HG03095 (cell line): Measurements from ENCODE around the gene ZNF148.

Source experiments
- ATAC-seq: cut with Tn5 transposase; IDR thresholded peaks from one replicate; pipeline ENCODE4 v1.9.1; 2021; ENCODE audit warnings: moderate library complexity; ENCODE audit not compliant: unreplicated experiment

ZNF148 gene

GRCh38 chr3:125289429-125289981 is 85.6 kb downstream of the ZNF148 start:
- ATAC-seq: no peak

GRCh38 chr3:125287248-125287647 is 87.9 kb downstream of the ZNF148 start:
- no peak for ATAC-seq

GRCh38 chr3:125281381-125281780 is 93.7 kb downstream of the ZNF148 start:
- no peak for ATAC-seq

GRCh38 chr3:125280668-125281361 is 94.3 kb downstream of the ZNF148 start:
- ATAC-seq: no peak

- ATAC-seq: no peak
Measured at GRCh38 chr3:125278155-125278554, 97.0 kb downstream of the ZNF148 start.

GRCh38 chr3:125271127-125271526 is 104.0 kb downstream of the ZNF148 start:
- ATAC-seq: no peak

GRCh38 chr3:125267460-125267859 is 107.7 kb downstream of the ZNF148 start:
- ATAC-seq: no peak

GRCh38 chr3:125266971-125267370 is 108.2 kb downstream of the ZNF148 start:
- ATAC-seq: no peak

GRCh38 chr3:125262161-125262560 is 113.0 kb downstream of the ZNF148 start:
- ATAC-seq: no peak

GRCh38 chr3:125261031-125261430 is 114.1 kb downstream of the ZNF148 start:
- no peak for ATAC-seq

- ATAC-seq: no peak
Measured at GRCh38 chr3:125260158-125260557, 115.0 kb downstream of the ZNF148 start.

- no peak for ATAC-seq
Measured at GRCh38 chr3:125257536-125257935, 117.6 kb downstream of the ZNF148 start.

GRCh38 chr3:125256675-125257074 is 118.5 kb downstream of the ZNF148 start:
- no peak for ATAC-seq

GRCh38 chr3:125250973-125251372 is 124.2 kb downstream of the ZNF148 start:
- ATAC-seq: no peak

- ATAC-seq: no peak
Measured at GRCh38 chr3:125246237-125246636, 128.9 kb downstream of the ZNF148 start.

- no peak for ATAC-seq
Measured at GRCh38 chr3:125245521-125245920, 129.6 kb downstream of the ZNF148 start.

GRCh38 chr3:125240496-125240895 is 134.6 kb downstream of the ZNF148 start:
- ATAC-seq: no peak

GRCh38 chr3:125239266-125239665 is 135.9 kb downstream of the ZNF148 start:
- ATAC-seq: no peak

GRCh38 chr3:125238759-125239158 is 136.4 kb downstream of the ZNF148 start:
- no peak for ATAC-seq

GRCh38 chr3:125236331-125236903 is 138.7 kb downstream of the ZNF148 start:
- ATAC-seq: no peak

- no peak for ATAC-seq
Measured at GRCh38 chr3:125234831-125235230, 140.3 kb downstream of the ZNF148 start.

GRCh38 chr3:125232401-125232800 is 142.7 kb downstream of the ZNF148 start:
- no peak for ATAC-seq

- no peak for ATAC-seq
Measured at GRCh38 chr3:125231895-125232294, 143.2 kb downstream of the ZNF148 start.
